HEK293 (cell line): ENCODE measurements around the gene SMAGP.
A peak's percentile ranks its signal among the peaks of the same experiment; 100 is the strongest.

Experiments
- KLF1 ChIP-seq: fragments of 450-650 bp; formaldehyde crosslinking; IDR thresholded peaks from 2 replicates; pipeline ENCODE4 v1.5.1; 2016; ENCODE audit warnings: missing biosample characterization, missing genetic modification characterization
- KLF10 ChIP-seq: fragments of 450-650 bp; IDR thresholded peaks from 2 replicates; pipeline ENCODE4 v1.5.1; 2018; ENCODE audit warnings: missing biosample characterization, mild to moderate bottlenecking, missing genetic modification characterization
- PBX3 ChIP-seq: sonication (generic); formaldehyde crosslinking; IDR thresholded peaks from 2 replicates; pipeline ENCODE4 v1.8.1; 2022; ENCODE audit warnings: mild to moderate bottlenecking, moderate library complexity, missing genetic modification reagents
- PRDM2 ChIP-seq: fragments of 450-650 bp; formaldehyde crosslinking; IDR thresholded peaks from 2 replicates; pipeline ENCODE4 v1.5.1; 2016; ENCODE audit warnings: missing biosample characterization, missing genetic modification characterization, borderline replicate concordance
- REST ChIP-seq: fragments of 450-650 bp; formaldehyde crosslinking; IDR thresholded peaks from 2 replicates; pipeline ENCODE4 v1.5.1; 2016; ENCODE audit warnings: missing biosample characterization, missing genetic modification characterization
- SP7 ChIP-seq: fragments of 450-650 bp; formaldehyde crosslinking; IDR thresholded peaks from 2 replicates; pipeline ENCODE4 v1.5.1; 2016; ENCODE audit warnings: missing biosample characterization, missing genetic modification characterization
- ZBTB11 ChIP-seq: fragments of 450-650 bp; formaldehyde crosslinking; conservative IDR thresholded peaks from 2 replicates; pipeline ENCODE4 v1.5.1; 2016; ENCODE audit warnings: low read depth, missing biosample characterization, missing genetic modification characterization
- ZBTB49 ChIP-seq: fragments of 450-650 bp; formaldehyde crosslinking; IDR thresholded peaks from 2 replicates; pipeline ENCODE4 v1.5.1; 2016; ENCODE audit warnings: missing biosample characterization, missing genetic modification characterization, low read depth
- ZFHX2 ChIP-seq: fragments of 450-650 bp; formaldehyde crosslinking; conservative IDR thresholded peaks from 2 replicates; pipeline ENCODE4 v1.5.1; 2016; ENCODE audit warnings: missing biosample characterization, missing genetic modification characterization
- ZNF362 ChIP-seq: fragments of 450-650 bp; formaldehyde crosslinking; IDR thresholded peaks from 2 replicates; pipeline ENCODE4 v1.5.1; 2016; ENCODE audit warnings: missing biosample characterization, missing genetic modification characterization
- ZNF394 ChIP-seq: fragments of 450-650 bp; formaldehyde crosslinking; IDR thresholded peaks from 2 replicates; pipeline ENCODE4 v1.5.1; 2016; ENCODE audit warnings: missing biosample characterization, missing genetic modification characterization, mild to moderate bottlenecking, moderate library complexity, borderline replicate concordance
- ZNF473 ChIP-seq: fragments of 450-650 bp; formaldehyde crosslinking; IDR thresholded peaks from 2 replicates; pipeline ENCODE4 v1.5.1; 2017; ENCODE audit warnings: missing biosample characterization, missing genetic modification characterization
- ZNF555 ChIP-seq: fragments of 450-650 bp; formaldehyde crosslinking; conservative IDR thresholded peaks from 2 replicates; pipeline ENCODE4 v1.5.1; 2017; ENCODE audit warnings: missing biosample characterization, mild to moderate bottlenecking, missing genetic modification characterization, inconsistent platforms
- ZNF645 ChIP-seq: fragments of 450-650 bp; formaldehyde crosslinking; IDR thresholded peaks from 2 replicates; pipeline ENCODE4; 2016; ENCODE audit warnings: missing biosample characterization, missing genetic modification characterization
- ZNF658 ChIP-seq: fragments of 450-650 bp; formaldehyde crosslinking; IDR thresholded peaks from 2 replicates; pipeline ENCODE4; 2016; ENCODE audit warnings: missing biosample characterization, missing genetic modification characterization
- ZNF704 ChIP-seq: fragments of 450-650 bp; formaldehyde crosslinking; IDR thresholded peaks from 2 replicates; pipeline ENCODE4 v1.5.1; 2016; ENCODE audit warnings: missing biosample characterization, missing genetic modification characterization
- ZNF768 ChIP-seq: fragments of 450-650 bp; formaldehyde crosslinking; IDR thresholded peaks from 2 replicates; pipeline ENCODE4 v1.5.1; 2018; ENCODE audit warnings: missing biosample characterization, mild to moderate bottlenecking, missing genetic modification characterization
- ZNF792 ChIP-seq: fragments of 450-650 bp; formaldehyde crosslinking; IDR thresholded peaks from 2 replicates; pipeline ENCODE4 v1.5.1; 2016; ENCODE audit warnings: missing biosample characterization, missing genetic modification characterization

SMAGP gene

GRCh38 chr12:51246254-51246853 is 23.9 kb downstream of the SMAGP start (continued):
- TF ChIP-seq REST (no peak), ZBTB49 (tag by site-specific recombination) (no peak), ZBTB11 (tag by site-specific recombination) (0 out of 2 replicates have a peak, but pooled peaks have one; percentile 26), ZNF658 (tag by site-specific recombination) (no peak), ZNF555 (tag by site-specific recombination) (no peak), ZNF362 (tag by site-specific recombination) (no peak), ZNF768 (no peak), ZNF704 (tag by site-specific recombination) (no peak), PRDM2 (tag by site-specific recombination) (no peak), KLF1 (tag by site-specific recombination) (no peak), ZNF792 (no peak), ZFHX2 (tag by site-specific recombination) (peak; percentile 93), ZNF394 (tag by site-specific recombination) (no peak), ZNF645 (no peak), SP7 (peak; percentile 54), ZNF473 (tag by site-specific recombination) (no peak), PBX3 (CRISPR knock-in tag) (no peak), KLF10 (tag by site-specific recombination) (no peak)
